ENCODE data around the gene SBK3.
"Not testable (repeated sequence)": the region's sequence is repeated elsewhere in the genome, so short reads cannot be mapped to it uniquely, and the experiment has no call there.

SBK3 gene

GRCh38 chr19:55573929-55574328 lies 28.6 kb upstream of the SBK3 start:
- DNase-seq, result not testable (repeated sequence)

GRCh38 chr19:55569477-55569876 lies 24.1 kb upstream of the SBK3 start:
- not testable (repeated sequence) for DNase-seq

GRCh38 chr19:55567708-55568328 lies 22.5 kb upstream of the SBK3 start:
- DNase-seq, result no peak

GRCh38 chr19:55566823-55567222 lies 21.5 kb upstream of the SBK3 start:
- no peak for DNase-seq

GRCh38 chr19:55563261-55563690 lies 17.9 kb upstream of the SBK3 start:
- no peak for DNase-seq

- DNase-seq, result no peak
Observed at GRCh38 chr19:55559684-55560083, 14.3 kb upstream of the SBK3 start.

GRCh38 chr19:55554741-55555152 lies 9.4 kb upstream of the SBK3 start:
- DNase-seq, result no peak

GRCh38 chr19:55554302-55554701 lies 9.0 kb upstream of the SBK3 start:
- DNase-seq, result no peak

- DNase-seq, result no peak
Observed at GRCh38 chr19:55553217-55554182, 8.2 kb upstream of the SBK3 start.

- peak; percentile 38 for DNase-seq
Observed at GRCh38 chr19:55552620-55553019, 7.3 kb upstream of the SBK3 start.

- DNase-seq, result no peak
Observed at GRCh38 chr19:55552206-55552605, 6.9 kb upstream of the SBK3 start.

GRCh38 chr19:55550321-55550650 lies 4.9 kb upstream of the SBK3 start:
- DNase-seq, result no peak

GRCh38 chr19:55549500-55550320 lies 4.4 kb upstream of the SBK3 start:
- DNase-seq, result peak; percentile 72

- no peak for DNase-seq
Observed at GRCh38 chr19:55546822-55547614, 1.7 kb upstream of the SBK3 start.

- DNase-seq, result no peak
Observed at GRCh38 chr19:55546011-55546410, 668 bp upstream of the SBK3 start.

GRCh38 chr19:55544776-55545439 lies 435 bp downstream of the SBK3 start:
- no peak for DNase-seq

- no peak for DNase-seq
Observed at GRCh38 chr19:55544014-55544413, 1.3 kb downstream of the SBK3 start.

- no peak for DNase-seq
Observed at GRCh38 chr19:55543567-55543966, 1.8 kb downstream of the SBK3 start.

- DNase-seq, result no peak
Observed at GRCh38 chr19:55542292-55542855, 3.0 kb downstream of the SBK3 start.

GRCh38 chr19:55541091-55541490 lies 4.3 kb downstream of the SBK3 start:
- DNase-seq, result no peak

GRCh38 chr19:55540619-55541018 lies 4.7 kb downstream of the SBK3 start:
- DNase-seq, result no peak

Data from eye (tissue), 1 donor.